ENCODE results near the gene TMEM132E. TPM values are rescaled to one million over a fixed set of nuclear protein-coding genes. Genes with fewer than 3 reads are reported as not detected.

The TMEM132E gene
- total RNA-seq (1.1 TPM), polyA plus RNA-seq (ENCODE audit: insufficient read depth, low read depth, low replicate concordance) (4.3 TPM)
- long read RNA-seq, donor 1, full-length matches to known transcripts = 1 of 1 reads
- long read RNA-seq, donor 1, partial matches to known transcripts = 0 of 1 reads
- long read RNA-seq, donor 1, other reads (novel, unspliced or antisense) = 0 of 1 reads
- long read RNA-seq, donor 2 = 0 reads
- long read RNA-seq, donor 3 = 0 reads
- long read RNA-seq, donor 4 = 0 reads
- long read RNA-seq, donor 5 = 0 reads
- long read RNA-seq, donor 6, partial matches to known transcripts = 0 of 2 reads
- long read RNA-seq, donor 6, other reads (novel, unspliced or antisense) = 0 of 2 reads
- long read RNA-seq, donor 7 = 0 reads
- long read RNA-seq, donor 8, partial matches to known transcripts = 0 of 1 reads
- long read RNA-seq, donor 8, other reads (novel, unspliced or antisense) = 0 of 1 reads
- long read RNA-seq, donor 9 = 0 reads
- long read RNA-seq, donor 10, partial matches to known transcripts = 0 of 1 reads
- long read RNA-seq, donor 10, other reads (novel, unspliced or antisense) = 0 of 1 reads

GRCh38 chr17:34579017-34579946 is at the start of gene TMEM132E:
TSS of gene TMEM132E (plus strand) at chr17:34579582. CDS start at chr17:34581077, 1,495 bp downstream.
- peak within 1 kb of the TSS; percentile 6 to 58 (median 41) for H3K4me3 ChIP-seq (ENCODE audit: low read length in 3 of 3)
- H3K9ac ChIP-seq (ENCODE audit: low read length in 3 of 3) = peak within 1 kb of the TSS in 1 of 3 donors; percentile 19
- H3K4me1 ChIP-seq (ENCODE audit: control insufficient read depth in 2 of 3, insufficient read depth in 2 of 3, low read depth in 1 of 3, low read length in 3 of 3) = peaks cover 0 to 13% (median 0%) of the 10 kb centered on the region in 3 donors
- H3K27me3 ChIP-seq (ENCODE audit: control insufficient read depth, insufficient read depth, low read length) = peaks cover 24% of the 10 kb centered on the region
- FAIRE-seq (no peak), DNase-seq (peak; percentile 79 to 93 (median 84))
- no peaks in the 10 kb centered on the region for H3K9me3 ChIP-seq (ENCODE audit: control insufficient read depth in 2 of 3, insufficient read depth in 1 of 3, low read length in 3 of 3)
- intact Hi-C loops (cut with DNase I) = no loop called here
- no peaks in the 10 kb centered on the region for H3K36me3 ChIP-seq (ENCODE audit: control insufficient read depth in 2 of 3, insufficient read depth in 3 of 3, low read length in 3 of 3)
- TF ChIP-seq CTCF (IDR thresholded peaks at IDR 0.05; ENCODE audit: borderline replicate concordance, extremely low read depth, insufficient read depth) = no peak
- H3K27ac ChIP-seq (ENCODE audit: low read depth in 2 of 2, low read length in 2 of 2) = no peak within 1 kb of the TSS

GRCh38 chr17:34530918-34531317 is 48.5 kb upstream of the TMEM132E start:
- Histone ChIP-seq H3K27ac (ENCODE audit: low read depth in 2 of 2, low read length in 2 of 2) (peak overlapping the region in 1 of 2 donors; percentile 18), H3K27me3 (ENCODE audit: control insufficient read depth, insufficient read depth, low read length) (no peaks in the 10 kb centered on the region), H3K4me1 (ENCODE audit: control insufficient read depth in 2 of 3, insufficient read depth in 2 of 3, low read depth in 1 of 3, low read length in 3 of 3) (peaks cover 0 to 38% (median 10%) of the 10 kb centered on the region in 3 donors), H3K4me3 (ENCODE audit: low read length in 3 of 3) (no peak overlapping the region), H3K36me3 (ENCODE audit: control insufficient read depth in 2 of 3, insufficient read depth in 3 of 3, low read length in 3 of 3) (no peaks in the 10 kb centered on the region), H3K9me3 (ENCODE audit: control insufficient read depth in 2 of 3, insufficient read depth in 1 of 3, low read length in 3 of 3) (no peaks in the 10 kb centered on the region), H3K9ac (ENCODE audit: low read length in 3 of 3) (no peak overlapping the region)
- intact Hi-C loops (cut with DNase I) = no loop called here
- no peak for TF ChIP-seq CTCF (IDR thresholded peaks at IDR 0.05; ENCODE audit: borderline replicate concordance, extremely low read depth, insufficient read depth)
- FAIRE-seq (no peak), DNase-seq (peak in 2 of 5 donors; percentile 7 to 10)

GRCh38 chr17:34532281-34533065 is 46.9 kb upstream of the TMEM132E start:
- intact Hi-C loops (cut with DNase I) = no loop called here

More at GRCh38 chr17:34532281-34533065, 46.9 kb upstream of the TMEM132E start:
- Histone ChIP-seq H3K27ac (ENCODE audit: low read depth in 2 of 2, low read length in 2 of 2) (peak overlapping the region; percentile 59 to 79), H3K4me1 (ENCODE audit: control insufficient read depth in 2 of 3, insufficient read depth in 2 of 3, low read depth in 1 of 3, low read length in 3 of 3) (peaks cover 0 to 38% (median 10%) of the 10 kb centered on the region in 3 donors), H3K27me3 (ENCODE audit: control insufficient read depth, insufficient read depth, low read length) (no peaks in the 10 kb centered on the region), H3K4me3 (ENCODE audit: low read length in 3 of 3) (no peak overlapping the region), H3K36me3 (ENCODE audit: control insufficient read depth in 2 of 3, insufficient read depth in 3 of 3, low read length in 3 of 3) (no peaks in the 10 kb centered on the region), H3K9me3 (ENCODE audit: control insufficient read depth in 2 of 3, insufficient read depth in 1 of 3, low read length in 3 of 3) (no peaks in the 10 kb centered on the region), H3K9ac (ENCODE audit: low read length in 3 of 3) (peak overlapping the region in 1 of 3 donors; percentile 12)
- TF ChIP-seq CTCF (IDR thresholded peaks at IDR 0.05; ENCODE audit: borderline replicate concordance, extremely low read depth, insufficient read depth) = no peak
- FAIRE-seq = no peak
- peak in 2 of 5 donors; percentile 6 to 26 for DNase-seq

Measured in kidney (tissue), 22 donors.